Measurements from ENCODE around the gene SMLR1.

The SMLR1 gene

DNA sequence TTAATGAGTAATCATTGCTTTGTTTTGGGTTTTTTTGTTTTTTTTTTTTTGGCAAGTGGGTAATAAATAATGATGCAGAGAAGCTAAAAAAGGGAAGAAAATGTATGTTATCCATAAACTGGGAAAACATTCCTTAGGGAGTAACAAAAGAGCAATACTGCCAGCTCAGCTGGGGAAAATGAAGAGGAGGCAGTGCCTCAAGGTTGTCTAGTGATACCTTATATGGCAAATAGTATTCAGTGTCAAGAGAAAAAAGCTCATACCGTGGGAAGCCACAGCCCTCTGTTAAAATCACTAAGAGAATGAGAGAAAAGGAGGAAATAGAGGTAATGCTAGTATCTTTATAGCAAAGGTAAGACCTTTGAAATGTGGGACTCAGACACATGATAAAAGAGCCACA is 47.1 kb upstream of the SMLR1 start:
- Histone ChIP-seq H3K27me3 (ENCODE audit: insufficient read depth, low read length, poor library complexity, severe bottlenecking) (no peaks in the 10 kb centered on the region), H3K4me2 (ENCODE audit: low read depth, low read length, poor library complexity, severe bottlenecking) (no peak overlapping the region), H3K9me3 (ENCODE audit: insufficient read depth, low read depth, low read length) (no peaks in the 10 kb centered on the region), H3K4me1 (ENCODE audit: insufficient read depth, low read length, poor library complexity, severe bottlenecking) (peaks cover 23% of the 10 kb centered on the region), H3K4me3 (ENCODE audit: low read length, poor library complexity, severe bottlenecking) (no peak overlapping the region), H3K79me2 (ENCODE audit: insufficient read depth, low read length) (no peaks in the 10 kb centered on the region), H3K9ac (ENCODE audit: low read depth, low read length, poor library complexity, severe bottlenecking) (no peak overlapping the region), H4K20me1 (ENCODE audit: insufficient read depth, low read length, poor library complexity, severe bottlenecking) (no peaks in the 10 kb centered on the region), H2AFZ (ENCODE audit: low read length) (no peak overlapping the region), H3F3A (ENCODE audit: low read depth) (no peaks in the 10 kb centered on the region), H3K36me3 (ENCODE audit: insufficient read depth, low read length) (no peaks in the 10 kb centered on the region), H3K9me2 (replicated peaks; ENCODE audit: low read depth, low read length) (no peaks in the 10 kb centered on the region)
- TF ChIP-seq, protein P1, sequence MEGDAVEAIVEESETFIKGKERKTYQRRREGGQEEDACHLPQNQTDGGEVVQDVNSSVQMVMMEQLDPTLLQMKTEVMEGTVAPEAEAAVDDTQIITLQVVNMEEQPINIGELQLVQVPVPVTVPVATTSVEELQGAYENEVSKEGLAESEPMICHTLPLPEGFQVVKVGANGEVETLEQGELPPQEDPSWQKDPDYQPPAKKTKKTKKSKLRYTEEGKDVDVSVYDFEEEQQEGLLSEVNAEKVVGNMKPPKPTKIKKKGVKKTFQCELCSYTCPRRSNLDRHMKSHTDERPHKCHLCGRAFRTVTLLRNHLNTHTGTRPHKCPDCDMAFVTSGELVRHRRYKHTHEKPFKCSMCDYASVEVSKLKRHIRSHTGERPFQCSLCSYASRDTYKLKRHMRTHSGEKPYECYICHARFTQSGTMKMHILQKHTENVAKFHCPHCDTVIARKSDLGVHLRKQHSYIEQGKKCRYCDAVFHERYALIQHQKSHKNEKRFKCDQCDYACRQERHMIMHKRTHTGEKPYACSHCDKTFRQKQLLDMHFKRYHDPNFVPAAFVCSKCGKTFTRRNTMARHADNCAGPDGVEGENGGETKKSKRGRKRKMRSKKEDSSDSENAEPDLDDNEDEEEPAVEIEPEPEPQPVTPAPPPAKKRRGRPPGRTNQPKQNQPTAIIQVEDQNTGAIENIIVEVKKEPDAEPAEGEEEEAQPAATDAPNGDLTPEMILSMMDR (conservative IDR thresholded peaks at IDR 0.05; ENCODE audit: low read length), result no peak
- no peak for TF ChIP-seq EZH2phosphoT487 (IDR thresholded peaks at IDR 0.05; ENCODE audit: borderline replicate concordance)

DNA sequence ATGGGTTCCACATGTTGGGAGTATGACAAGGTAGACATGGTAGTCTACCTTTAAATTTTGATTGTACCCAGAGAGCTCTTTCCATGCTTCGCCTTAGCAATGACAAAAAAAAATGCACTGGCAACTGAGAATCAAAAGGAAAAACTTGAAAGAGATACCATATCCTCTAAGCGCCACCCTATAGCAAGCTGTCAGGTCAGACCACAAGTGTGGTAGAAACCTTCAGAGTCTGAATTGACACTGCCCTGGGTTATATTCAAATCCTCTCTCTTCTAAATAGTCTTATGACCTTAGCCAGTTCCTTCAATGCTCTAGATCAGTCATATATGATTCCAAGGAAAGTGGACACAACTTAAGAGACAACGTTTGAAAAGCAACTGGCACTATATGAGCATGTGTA is 45.6 kb upstream of the SMLR1 start:
- no peak overlapping the region for H3K9ac ChIP-seq (ENCODE audit: low read depth, low read length, poor library complexity, severe bottlenecking)
- no peak overlapping the region for H3K4me3 ChIP-seq (ENCODE audit: low read length, poor library complexity, severe bottlenecking)
- no peaks in the 10 kb centered on the region for H3K79me2 ChIP-seq (ENCODE audit: insufficient read depth, low read length)
- H3K4me1 ChIP-seq (ENCODE audit: insufficient read depth, low read length, poor library complexity, severe bottlenecking), result peaks cover 18% of the 10 kb centered on the region
- no peaks in the 10 kb centered on the region for H3K9me3 ChIP-seq (ENCODE audit: insufficient read depth, low read depth, low read length)
- no peak overlapping the region for H2AFZ ChIP-seq (ENCODE audit: low read length)
- no peaks in the 10 kb centered on the region for H3K9me2 ChIP-seq (replicated peaks; ENCODE audit: low read depth, low read length)
- H3F3A ChIP-seq (ENCODE audit: low read depth), result no peaks in the 10 kb centered on the region
- H3K4me2 ChIP-seq (ENCODE audit: low read depth, low read length, poor library complexity, severe bottlenecking), result no peak overlapping the region
- H3K27me3 ChIP-seq (ENCODE audit: insufficient read depth, low read length, poor library complexity, severe bottlenecking), result no peaks in the 10 kb centered on the region
- no peaks in the 10 kb centered on the region for H3K36me3 ChIP-seq (ENCODE audit: insufficient read depth, low read length)
- TF ChIP-seq, protein P1 (conservative IDR thresholded peaks at IDR 0.05; ENCODE audit: low read length), result no peak
- TF ChIP-seq EZH2phosphoT487 (IDR thresholded peaks at IDR 0.05; ENCODE audit: borderline replicate concordance), result no peak
- H4K20me1 ChIP-seq (ENCODE audit: insufficient read depth, low read length, poor library complexity, severe bottlenecking), result no peaks in the 10 kb centered on the region

DNA sequence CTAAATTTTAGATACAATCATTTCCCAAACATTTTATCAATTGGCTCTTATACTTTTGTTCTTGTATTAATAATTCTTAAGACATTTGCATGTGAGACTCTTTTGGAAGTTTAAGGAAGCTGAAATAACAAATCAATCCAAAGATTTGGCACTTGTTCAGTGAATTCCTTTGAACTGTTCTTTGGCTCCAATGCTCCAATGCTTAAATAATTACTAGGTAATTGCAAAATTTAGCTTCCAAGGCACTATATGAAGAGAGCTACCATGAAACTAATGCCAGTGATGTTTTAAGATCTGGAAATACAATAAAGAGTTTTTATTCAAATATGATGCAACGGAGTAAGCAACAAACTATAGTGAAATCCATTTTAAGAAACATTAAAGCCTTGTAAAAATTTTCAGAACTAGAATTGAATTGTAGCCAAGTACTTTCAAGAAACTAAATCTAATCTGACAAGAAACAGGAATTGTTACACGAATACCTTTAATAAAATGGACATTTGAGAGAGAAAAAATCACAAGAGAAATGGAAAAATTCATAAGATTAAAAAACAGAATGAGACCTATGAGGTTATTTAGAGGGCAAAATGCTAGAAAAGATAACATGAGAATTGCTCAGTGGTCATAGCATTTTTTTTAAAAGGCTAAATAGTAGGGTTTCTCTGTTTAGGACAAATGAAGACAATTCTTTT is 43.6 kb upstream of the SMLR1 start:
- Histone ChIP-seq H3K9ac (ENCODE audit: low read depth, low read length, poor library complexity, severe bottlenecking) (no peak overlapping the region), H3K4me3 (ENCODE audit: low read length, poor library complexity, severe bottlenecking) (no peak overlapping the region), H3K79me2 (ENCODE audit: insufficient read depth, low read length) (no peaks in the 10 kb centered on the region), H4K20me1 (ENCODE audit: insufficient read depth, low read length, poor library complexity, severe bottlenecking) (no peaks in the 10 kb centered on the region), H3F3A (ENCODE audit: low read depth) (no peaks in the 10 kb centered on the region), H3K4me2 (ENCODE audit: low read depth, low read length, poor library complexity, severe bottlenecking) (no peak overlapping the region), H3K9me3 (ENCODE audit: insufficient read depth, low read depth, low read length) (no peaks in the 10 kb centered on the region), H2AFZ (ENCODE audit: low read length) (no peak overlapping the region), H3K36me3 (ENCODE audit: insufficient read depth, low read length) (no peaks in the 10 kb centered on the region), H3K9me2 (replicated peaks; ENCODE audit: low read depth, low read length) (no peaks in the 10 kb centered on the region), H3K4me1 (ENCODE audit: insufficient read depth, low read length, poor library complexity, severe bottlenecking) (peaks cover 14% of the 10 kb centered on the region), H3K27me3 (ENCODE audit: insufficient read depth, low read length, poor library complexity, severe bottlenecking) (no peaks in the 10 kb centered on the region)
- TF ChIP-seq EZH2phosphoT487 (IDR thresholded peaks at IDR 0.05; ENCODE audit: borderline replicate concordance), result no peak
- TF ChIP-seq, protein P1 (conservative IDR thresholded peaks at IDR 0.05; ENCODE audit: low read length), result no peak
